ENCODE results near the gene GBE1. TPM values are rescaled to one million over a fixed set of nuclear protein-coding genes. Genes with fewer than 3 reads are reported as not detected.

The GBE1 gene
- polyA plus RNA-seq, 1 of the 3 experiments (the other 2 are of a cell fraction), result 14.2 TPM

GRCh38 chr3:81632659-81633058, 128.8 kb downstream of the GBE1 start:
- WGBS (ENCODE audit: low lambda C conversion rate), result 97% methylated on average over 2 of the region's 2 CpGs
- ChIA-PET POLR2A (no interaction called here), CTCF (no interaction called here)
- Histone ChIP-seq H3K27ac (ENCODE audit: low read depth in 2 of 2, low read length in 1 of 2) (no peak overlapping the region), H3K27me3 (ENCODE audit: insufficient read depth) (no peaks in the 10 kb centered on the region), H3K79me2 (ENCODE audit: insufficient read depth) (no peaks in the 10 kb centered on the region), H3K36me3 (replicated peaks in 1 of 2; ENCODE audit: control insufficient read depth in 1 of 2, insufficient read depth in 2 of 2, low read length in 1 of 2) (peaks cover 0 to 10% of the 10 kb centered on the region in 2 experiments), H3K4me2 (no peak overlapping the region), H3K4me3 (ENCODE audit: low read depth in 2 of 2, low read length in 1 of 2) (no peak overlapping the region), H3K9ac (no peak overlapping the region), H3K9me3 (no peaks in the 10 kb centered on the region), H3F3A (replicated peaks; ENCODE audit: insufficient read depth) (no peaks in the 10 kb centered on the region), H3K4me1 (ENCODE audit: control insufficient read depth in 1 of 2, insufficient read depth in 2 of 2, low read depth in 1 of 2, low read length in 1 of 2) (no peaks in the 10 kb centered on the region), H4K20me1 (ENCODE audit: insufficient read depth) (no peaks in the 10 kb centered on the region), H2AFZ (ENCODE audit: low read depth) (no peak overlapping the region), H3K9me2 (no peaks in the 10 kb centered on the region)
- no peak for TF ChIP-seq SIN3A (IDR thresholded peaks at IDR 0.05; ENCODE audit: borderline replicate concordance, low read depth, low read length)
- TF ChIP-seq TEAD4 (IDR thresholded peaks at IDR 0.05; ENCODE audit: borderline replicate concordance, insufficient read depth), result no peak
- TF ChIP-seq, protein P1, sequence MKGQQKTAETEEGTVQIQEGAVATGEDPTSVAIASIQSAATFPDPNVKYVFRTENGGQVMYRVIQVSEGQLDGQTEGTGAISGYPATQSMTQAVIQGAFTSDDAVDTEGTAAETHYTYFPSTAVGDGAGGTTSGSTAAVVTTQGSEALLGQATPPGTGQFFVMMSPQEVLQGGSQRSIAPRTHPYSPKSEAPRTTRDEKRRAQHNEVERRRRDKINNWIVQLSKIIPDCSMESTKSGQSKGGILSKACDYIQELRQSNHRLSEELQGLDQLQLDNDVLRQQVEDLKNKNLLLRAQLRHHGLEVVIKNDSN (IDR thresholded peaks at IDR 0.05; ENCODE audit: borderline replicate concordance, low read depth), result no peak
- TF ChIP-seq, protein P2, sequence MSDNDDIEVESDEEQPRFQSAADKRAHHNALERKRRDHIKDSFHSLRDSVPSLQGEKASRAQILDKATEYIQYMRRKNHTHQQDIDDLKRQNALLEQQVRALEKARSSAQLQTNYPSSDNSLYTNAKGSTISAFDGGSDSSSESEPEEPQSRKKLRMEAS (IDR thresholded peaks at IDR 0.05; ENCODE audit: low read depth), result no peak
- no peak for TF ChIP-seq MXI1 (IDR thresholded peaks at IDR 0.05; ENCODE audit: low read depth, low read length)
- no peak for TF ChIP-seq YY1 (IDR thresholded peaks at IDR 0.05; ENCODE audit: low read depth)
- no peak for TF ChIP-seq CHD2 (IDR thresholded peaks at IDR 0.05; ENCODE audit: low read length, partially characterized antibody)
- TF ChIP-seq, protein P3, sequence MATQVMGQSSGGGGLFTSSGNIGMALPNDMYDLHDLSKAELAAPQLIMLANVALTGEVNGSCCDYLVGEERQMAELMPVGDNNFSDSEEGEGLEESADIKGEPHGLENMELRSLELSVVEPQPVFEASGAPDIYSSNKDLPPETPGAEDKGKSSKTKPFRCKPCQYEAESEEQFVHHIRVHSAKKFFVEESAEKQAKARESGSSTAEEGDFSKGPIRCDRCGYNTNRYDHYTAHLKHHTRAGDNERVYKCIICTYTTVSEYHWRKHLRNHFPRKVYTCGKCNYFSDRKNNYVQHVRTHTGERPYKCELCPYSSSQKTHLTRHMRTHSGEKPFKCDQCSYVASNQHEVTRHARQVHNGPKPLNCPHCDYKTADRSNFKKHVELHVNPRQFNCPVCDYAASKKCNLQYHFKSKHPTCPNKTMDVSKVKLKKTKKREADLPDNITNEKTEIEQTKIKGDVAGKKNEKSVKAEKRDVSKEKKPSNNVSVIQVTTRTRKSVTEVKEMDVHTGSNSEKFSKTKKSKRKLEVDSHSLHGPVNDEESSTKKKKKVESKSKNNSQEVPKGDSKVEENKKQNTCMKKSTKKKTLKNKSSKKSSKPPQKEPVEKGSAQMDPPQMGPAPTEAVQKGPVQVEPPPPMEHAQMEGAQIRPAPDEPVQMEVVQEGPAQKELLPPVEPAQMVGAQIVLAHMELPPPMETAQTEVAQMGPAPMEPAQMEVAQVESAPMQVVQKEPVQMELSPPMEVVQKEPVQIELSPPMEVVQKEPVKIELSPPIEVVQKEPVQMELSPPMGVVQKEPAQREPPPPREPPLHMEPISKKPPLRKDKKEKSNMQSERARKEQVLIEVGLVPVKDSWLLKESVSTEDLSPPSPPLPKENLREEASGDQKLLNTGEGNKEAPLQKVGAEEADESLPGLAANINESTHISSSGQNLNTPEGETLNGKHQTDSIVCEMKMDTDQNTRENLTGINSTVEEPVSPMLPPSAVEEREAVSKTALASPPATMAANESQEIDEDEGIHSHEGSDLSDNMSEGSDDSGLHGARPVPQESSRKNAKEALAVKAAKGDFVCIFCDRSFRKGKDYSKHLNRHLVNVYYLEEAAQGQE (IDR thresholded peaks at IDR 0.05; ENCODE audit: low read depth, low read length), result no peak
- no peak for TF ChIP-seq JUND (IDR thresholded peaks at IDR 0.05)
- TF ChIP-seq RCOR1 (IDR thresholded peaks at IDR 0.05; ENCODE audit: low read length), result no peak
- no peak for DNase-seq

GRCh38 chr3:81624756-81625155, 136.7 kb downstream of the GBE1 start:
- H3F3A ChIP-seq (replicated peaks; ENCODE audit: insufficient read depth), result no peaks in the 10 kb centered on the region
- ChIA-PET CTCF (no interaction called here), POLR2A (no interaction called here)
- no peaks in the 10 kb centered on the region for H3K4me1 ChIP-seq (ENCODE audit: control insufficient read depth in 1 of 2, insufficient read depth in 2 of 2, low read depth in 1 of 2, low read length in 1 of 2)
- no peak overlapping the region for H3K27ac ChIP-seq (ENCODE audit: low read depth in 2 of 2, low read length in 1 of 2)
- H3K9me3 ChIP-seq, result no peaks in the 10 kb centered on the region
- H3K27me3 ChIP-seq (ENCODE audit: insufficient read depth), result no peaks in the 10 kb centered on the region
- DNase-seq, result no peak
- TF ChIP-seq FOXJ3 (CRISPR knock-in tag; IDR thresholded peaks at IDR 0.05) (no peak), RXRA (IDR thresholded peaks at IDR 0.05; ENCODE audit: borderline replicate concordance, low read depth) (no peak), GATA2 (CRISPR knock-in tag; IDR thresholded peaks at IDR 0.05) (no peak), TAF1 (IDR thresholded peaks at IDR 0.05; ENCODE audit: borderline replicate concordance, low read depth, low read length) (no peak), GABPA (IDR thresholded peaks at IDR 0.05; ENCODE audit: low read depth) (no peak), USF2 (IDR thresholded peaks at IDR 0.05; ENCODE audit: borderline replicate concordance, low read depth, low read length) (no peak), RFX5 (IDR thresholded peaks at IDR 0.05; ENCODE audit: low read length) (no peak)
- TF ChIP-seq, protein P4, sequence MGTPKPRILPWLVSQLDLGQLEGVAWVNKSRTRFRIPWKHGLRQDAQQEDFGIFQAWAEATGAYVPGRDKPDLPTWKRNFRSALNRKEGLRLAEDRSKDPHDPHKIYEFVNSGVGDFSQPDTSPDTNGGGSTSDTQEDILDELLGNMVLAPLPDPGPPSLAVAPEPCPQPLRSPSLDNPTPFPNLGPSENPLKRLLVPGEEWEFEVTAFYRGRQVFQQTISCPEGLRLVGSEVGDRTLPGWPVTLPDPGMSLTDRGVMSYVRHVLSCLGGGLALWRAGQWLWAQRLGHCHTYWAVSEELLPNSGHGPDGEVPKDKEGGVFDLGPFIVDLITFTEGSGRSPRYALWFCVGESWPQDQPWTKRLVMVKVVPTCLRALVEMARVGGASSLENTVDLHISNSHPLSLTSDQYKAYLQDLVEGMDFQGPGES (IDR thresholded peaks at IDR 0.05; ENCODE audit: low read depth, low read length), result no peak
- TF ChIP-seq, protein P2 (IDR thresholded peaks at IDR 0.05; ENCODE audit: low read depth), result no peak
- H3K36me3 ChIP-seq (replicated peaks in 1 of 2; ENCODE audit: control insufficient read depth in 1 of 2, insufficient read depth in 2 of 2, low read length in 1 of 2), result no peaks in the 10 kb centered on the region
- no peaks in the 10 kb centered on the region for H3K9me2 ChIP-seq
- H3K9ac ChIP-seq, result no peak overlapping the region
- no peak overlapping the region for H3K4me3 ChIP-seq (ENCODE audit: low read depth in 2 of 2, low read length in 1 of 2)
- no peak overlapping the region for H2AFZ ChIP-seq (ENCODE audit: low read depth)
- 84% methylated on average over 2 of the region's 2 CpGs for WGBS (ENCODE audit: low lambda C conversion rate)
- no peaks in the 10 kb centered on the region for H3K79me2 ChIP-seq (ENCODE audit: insufficient read depth)
- no peaks in the 10 kb centered on the region for H4K20me1 ChIP-seq (ENCODE audit: insufficient read depth)
- no peak overlapping the region for H3K4me2 ChIP-seq
